Measurements from ENCODE around the gene RAI14.
"Not testable (repeated sequence)": the region's sequence is repeated elsewhere in the genome, so short reads cannot be mapped to it uniquely, and the experiment has no call there.

RAI14 gene

GRCh38 chr5:34771076-34771475 is 114.9 kb downstream of the RAI14 start:
- DNase-seq (ENCODE audit: low spot score) = no peak

GRCh38 chr5:34772267-34773098 is 116.4 kb downstream of the RAI14 start:
- no peak for DNase-seq (ENCODE audit: low spot score)

GRCh38 chr5:34774139-34774538 is 118.0 kb downstream of the RAI14 start:
- no peak for DNase-seq (ENCODE audit: low spot score)

GRCh38 chr5:34774678-34775077 is 118.5 kb downstream of the RAI14 start:
- not testable (repeated sequence) for DNase-seq (ENCODE audit: low spot score)

GRCh38 chr5:34775886-34776285 is 119.8 kb downstream of the RAI14 start:
- DNase-seq (ENCODE audit: low spot score) = no peak

GRCh38 chr5:34778091-34778850 is 122.1 kb downstream of the RAI14 start:
- no peak for DNase-seq (ENCODE audit: low spot score)

GRCh38 chr5:34783892-34784291 is 127.8 kb downstream of the RAI14 start:
- DNase-seq (ENCODE audit: low spot score) = not testable (repeated sequence)

- no peak for DNase-seq (ENCODE audit: low spot score)
Measured at GRCh38 chr5:34787035-34787434, 130.9 kb downstream of the RAI14 start.

- no peak for DNase-seq (ENCODE audit: low spot score)
Measured at GRCh38 chr5:34789021-34789531, 132.9 kb downstream of the RAI14 start.

GRCh38 chr5:34789639-34790038 is 133.5 kb downstream of the RAI14 start:
- DNase-seq (ENCODE audit: low spot score) = no peak

GRCh38 chr5:34790069-34790468 is 133.9 kb downstream of the RAI14 start:
- DNase-seq (ENCODE audit: low spot score) = no peak

GRCh38 chr5:34791761-34792244 is 135.7 kb downstream of the RAI14 start:
- no peak for DNase-seq (ENCODE audit: low spot score)

- no peak for DNase-seq (ENCODE audit: low spot score)
Measured at GRCh38 chr5:34802834-34803563, 146.9 kb downstream of the RAI14 start.

GRCh38 chr5:34803974-34804732 is 148.0 kb downstream of the RAI14 start:
- no peak for DNase-seq (ENCODE audit: low spot score)

- DNase-seq (ENCODE audit: low spot score) = no peak
Measured at GRCh38 chr5:34804913-34805312, 148.8 kb downstream of the RAI14 start.

- DNase-seq (ENCODE audit: low spot score) = no peak
Measured at GRCh38 chr5:34806532-34806931, 150.4 kb downstream of the RAI14 start.

- DNase-seq (ENCODE audit: low spot score) = no peak
Measured at GRCh38 chr5:34811706-34812105, 155.6 kb downstream of the RAI14 start.

- DNase-seq (ENCODE audit: low spot score) = no peak
Measured at GRCh38 chr5:34813509-34813908, 157.4 kb downstream of the RAI14 start.

- no peak for DNase-seq (ENCODE audit: low spot score)
Measured at GRCh38 chr5:34817558-34818351, 161.6 kb downstream of the RAI14 start.

- no peak for DNase-seq (ENCODE audit: low spot score)
Measured at GRCh38 chr5:34818717-34819116, 162.6 kb downstream of the RAI14 start.

GRCh38 chr5:34820593-34820992 is 164.5 kb downstream of the RAI14 start:
- no peak for DNase-seq (ENCODE audit: low spot score)
